HG03139 (cell line): Measurements from ENCODE around the gene ACKR2.
"Not testable (repeated sequence)": the region's sequence is repeated elsewhere in the genome, so short reads cannot be mapped to it uniquely, and the experiment has no call there.

Experiments used
- ATAC-seq: cut with Tn5 transposase; IDR thresholded peaks from one replicate; pipeline ENCODE4 v1.9.1; 2021; ENCODE audit not compliant: unreplicated experiment

ACKR2 gene

DNA sequence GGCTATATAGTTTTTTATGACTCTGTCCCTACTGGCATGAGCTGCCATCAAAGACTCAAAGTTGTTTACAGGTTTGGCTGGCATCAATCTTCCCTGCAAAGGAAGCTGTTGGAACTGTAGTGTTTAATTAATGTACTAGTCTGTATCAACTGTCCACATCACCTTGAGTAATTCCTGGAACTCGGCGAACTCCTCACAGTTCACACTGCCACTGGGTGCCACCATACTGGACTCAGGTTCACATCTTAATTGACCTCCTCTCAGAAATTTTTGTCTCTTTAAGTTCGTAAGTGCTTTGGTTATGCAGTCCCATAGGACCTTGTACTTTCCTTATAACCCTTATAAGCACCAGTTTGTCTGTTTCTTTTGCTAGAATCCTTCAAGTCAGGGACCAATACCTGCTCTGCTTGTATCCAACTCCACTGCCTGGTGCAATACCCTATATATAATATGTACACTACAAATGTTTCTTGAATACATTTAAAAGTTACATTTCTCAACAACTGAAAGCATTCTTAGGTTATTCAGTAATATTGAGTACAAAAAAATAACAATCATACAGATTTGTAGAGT lies 8.1 kb upstream of the ACKR2 start:
- ATAC-seq: no peak

DNA sequence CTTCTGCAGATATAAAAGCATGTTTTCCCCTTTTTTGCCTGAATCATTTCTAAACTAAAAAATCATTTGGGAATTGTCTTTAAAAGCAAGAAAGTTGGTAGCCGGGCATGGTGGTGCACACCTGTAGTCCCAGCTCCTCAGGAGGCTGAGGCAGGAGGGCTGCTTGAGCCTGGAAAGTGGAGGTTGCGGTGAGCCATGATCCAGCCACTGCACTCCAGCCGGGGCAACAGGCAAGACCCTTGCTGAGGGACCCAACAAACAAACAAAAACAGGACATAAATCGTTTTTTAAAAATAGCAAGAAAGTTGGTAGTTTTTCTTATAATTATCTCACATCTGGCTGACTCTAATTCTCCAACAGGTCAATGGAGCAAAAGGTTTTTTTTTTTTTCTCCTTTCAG lies 7.5 kb upstream of the ACKR2 start:
- ATAC-seq: no peak

DNA sequence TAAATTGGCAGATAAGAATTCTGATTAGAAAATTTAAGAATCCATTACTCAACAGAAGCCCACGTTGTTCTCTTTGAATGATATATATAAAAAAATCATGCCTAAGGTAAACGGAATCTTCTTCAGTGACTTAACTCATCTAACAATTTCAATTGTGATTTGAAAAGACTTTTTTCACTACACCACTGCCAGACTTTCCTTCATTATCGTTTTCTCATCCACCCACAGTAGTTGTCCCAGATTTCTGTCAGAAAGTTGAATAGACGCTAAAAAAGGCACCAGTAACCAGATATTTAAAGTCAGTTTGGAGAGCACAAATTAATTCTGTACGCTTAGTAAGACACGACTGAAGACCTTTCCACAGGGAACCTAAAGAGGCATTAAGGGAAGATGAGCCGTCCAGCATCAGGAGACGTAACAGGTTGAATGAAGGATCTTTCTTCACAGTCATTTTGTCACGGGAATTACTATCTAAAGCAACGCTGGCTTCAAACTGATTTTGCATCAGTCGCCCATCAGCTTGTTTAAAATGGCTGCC lies 6.3 kb upstream of the ACKR2 start:
- no peak for ATAC-seq

DNA sequence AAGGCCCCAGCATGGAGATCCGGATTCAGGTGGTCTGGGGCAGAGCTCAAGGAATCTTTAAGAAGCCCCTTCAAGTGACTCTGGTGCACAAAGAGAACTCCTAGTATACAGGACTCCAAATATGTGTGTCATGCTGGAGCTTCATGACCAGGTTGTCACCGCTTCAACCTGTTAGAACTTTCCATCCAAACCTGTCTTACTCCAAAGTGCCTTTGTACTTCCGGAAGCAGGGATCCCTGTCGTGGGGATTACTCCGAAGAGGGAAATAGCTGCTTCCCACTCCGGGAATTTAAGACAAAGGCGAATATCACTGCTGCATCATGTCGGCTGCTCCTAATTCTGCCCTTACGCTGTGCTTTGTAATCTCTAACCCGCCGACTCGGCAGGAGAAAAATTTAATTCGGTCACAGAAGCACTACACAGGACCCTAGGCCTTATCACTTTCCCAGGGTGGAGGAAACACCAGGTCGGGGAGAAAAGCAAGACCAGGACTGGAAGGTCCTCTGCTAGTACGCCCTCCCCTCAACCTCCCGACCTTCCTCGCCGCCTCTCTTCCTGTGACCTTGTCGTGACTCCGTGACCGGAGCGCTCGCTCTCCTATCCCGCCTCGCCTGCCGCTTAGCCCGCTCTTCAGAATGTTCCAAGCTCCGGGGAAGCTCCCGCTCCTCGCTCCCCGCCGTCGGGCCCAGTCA lies 5.7 kb upstream of the ACKR2 start:
- ATAC-seq: peak; percentile 23

DNA sequence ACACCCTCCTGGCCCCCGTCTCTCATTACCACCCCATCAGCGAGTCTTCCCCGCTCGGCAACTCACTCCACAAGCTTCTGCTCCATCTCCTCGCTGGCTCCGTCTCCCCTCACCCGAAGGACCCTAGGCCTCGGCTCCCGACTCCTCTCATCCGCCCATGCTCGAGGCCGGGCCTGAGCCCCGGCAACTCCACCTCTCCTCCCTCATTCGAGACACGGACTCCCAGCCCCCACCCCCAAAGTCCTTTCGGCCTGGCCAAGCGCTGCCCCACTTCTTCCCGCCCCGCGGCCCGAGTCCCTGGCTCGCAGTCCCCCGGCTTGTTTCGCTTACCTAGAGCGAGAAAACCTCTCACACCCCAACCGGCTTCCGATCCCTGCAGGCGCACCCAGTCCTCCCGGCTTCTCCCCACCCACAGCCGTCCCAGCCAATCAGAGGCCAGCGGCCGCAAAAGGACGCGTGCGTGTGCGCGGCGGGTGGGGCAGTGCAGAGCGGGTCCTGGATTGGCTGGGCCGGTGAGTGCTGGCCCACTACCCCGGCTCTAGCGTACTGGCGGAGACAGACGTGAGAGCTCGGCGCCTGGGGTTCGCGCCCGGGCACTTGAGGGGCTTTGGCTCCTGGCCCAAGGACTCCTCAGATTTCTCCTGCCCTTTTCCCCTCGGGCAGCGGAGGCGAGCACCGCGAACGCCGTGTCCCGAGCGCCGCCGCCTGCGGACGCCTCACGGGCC lies 5.0 kb upstream of the ACKR2 start, which contains the start of gene HIGD1A:
TSS of gene HIGD1A (minus strand) at position 385 of the 725 bp plus-strand sequence. CDS start 10,237 bp downstream, outside the sequence.
- peak; percentile 99 for ATAC-seq

DNA sequence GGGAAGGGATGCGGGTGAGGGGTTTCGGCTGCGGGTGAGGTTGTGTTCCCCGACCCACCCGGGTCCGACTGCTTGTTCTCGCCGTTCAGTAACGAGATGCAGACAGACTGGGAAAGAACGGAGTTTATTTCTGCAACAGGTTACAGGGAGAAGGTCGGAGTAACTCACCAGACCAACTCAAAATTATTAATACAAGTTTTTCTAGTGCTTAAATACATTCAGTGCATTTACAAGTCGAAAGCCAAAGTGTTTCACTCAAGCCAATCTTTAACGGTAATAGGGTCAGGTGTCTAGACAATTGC lies 4.5 kb upstream of the ACKR2 start:
- peak; percentile 5 for ATAC-seq

DNA sequence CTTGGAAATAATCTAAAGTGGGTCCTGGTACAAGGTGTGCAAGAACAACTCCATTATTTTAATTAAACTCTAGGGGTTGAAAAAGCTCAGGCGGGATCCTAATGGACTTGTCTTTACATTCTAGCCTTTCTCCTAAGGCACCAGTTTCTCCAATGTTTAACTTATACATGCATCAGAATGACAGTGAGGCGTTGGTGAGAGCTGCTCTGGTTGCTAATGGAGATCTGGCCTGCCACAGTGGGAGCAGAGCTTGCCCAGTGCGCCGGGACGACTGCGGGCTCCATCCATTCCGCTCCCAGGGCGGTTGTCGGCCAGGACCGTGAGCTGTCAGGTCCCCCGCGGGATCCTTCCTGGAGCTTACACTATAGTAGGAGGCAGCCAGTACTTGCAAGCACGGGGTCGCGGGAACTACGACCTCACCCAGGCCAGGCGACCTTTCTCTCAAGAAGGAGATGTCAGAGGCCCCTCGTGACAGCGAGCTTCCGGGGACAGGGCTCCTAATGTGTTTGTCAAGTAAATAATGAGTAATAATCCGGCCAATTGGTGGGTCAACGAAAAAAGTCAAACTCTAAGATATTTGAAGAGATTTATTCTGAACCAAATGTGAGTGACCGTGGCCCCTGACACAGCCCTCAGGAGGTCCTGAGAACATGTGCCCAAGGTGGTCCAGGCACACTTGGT lies 4.0 kb upstream of the ACKR2 start:
- no peak for ATAC-seq

DNA sequence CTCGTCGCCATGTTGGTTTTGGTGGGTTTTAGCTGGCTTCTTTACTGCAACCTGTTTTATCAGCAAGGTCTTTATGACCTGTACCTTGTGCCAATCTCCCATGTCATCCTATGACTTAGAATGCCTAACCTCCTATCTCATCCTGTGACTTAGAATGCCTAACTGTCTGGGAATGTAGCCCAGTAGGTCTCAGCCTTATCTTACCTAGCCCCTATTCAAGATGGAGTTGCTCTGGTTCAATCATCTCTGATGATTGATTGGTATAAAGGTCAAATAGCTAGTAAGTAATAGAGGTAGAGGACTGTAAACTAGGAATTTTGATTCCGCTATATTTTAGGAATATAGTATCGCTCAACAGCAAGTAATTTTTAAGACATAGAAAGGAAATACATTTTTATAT lies 1.3 kb upstream of the ACKR2 start:
- ATAC-seq: no peak

DNA sequence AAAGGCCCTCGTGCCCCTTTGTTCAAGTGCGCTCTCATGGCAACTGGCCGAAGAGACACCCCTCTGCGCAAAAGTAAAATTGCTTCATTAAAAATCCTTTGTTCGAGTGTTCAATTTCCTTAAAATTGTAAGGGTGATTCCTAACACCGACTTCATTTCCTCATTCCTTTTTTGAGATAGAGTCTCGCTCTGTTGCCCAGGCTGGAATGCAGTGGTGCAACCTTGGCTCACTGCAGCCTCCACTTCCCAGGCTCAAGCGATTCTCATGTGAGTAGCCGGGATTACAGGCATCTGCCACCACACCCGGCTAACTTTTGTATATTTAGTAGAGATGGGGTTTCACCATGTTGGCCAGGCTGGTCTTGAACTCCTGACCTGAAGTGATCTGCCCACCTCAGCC lies 1.5 kb downstream of the ACKR2 start:
- ATAC-seq: not testable (repeated sequence)

DNA sequence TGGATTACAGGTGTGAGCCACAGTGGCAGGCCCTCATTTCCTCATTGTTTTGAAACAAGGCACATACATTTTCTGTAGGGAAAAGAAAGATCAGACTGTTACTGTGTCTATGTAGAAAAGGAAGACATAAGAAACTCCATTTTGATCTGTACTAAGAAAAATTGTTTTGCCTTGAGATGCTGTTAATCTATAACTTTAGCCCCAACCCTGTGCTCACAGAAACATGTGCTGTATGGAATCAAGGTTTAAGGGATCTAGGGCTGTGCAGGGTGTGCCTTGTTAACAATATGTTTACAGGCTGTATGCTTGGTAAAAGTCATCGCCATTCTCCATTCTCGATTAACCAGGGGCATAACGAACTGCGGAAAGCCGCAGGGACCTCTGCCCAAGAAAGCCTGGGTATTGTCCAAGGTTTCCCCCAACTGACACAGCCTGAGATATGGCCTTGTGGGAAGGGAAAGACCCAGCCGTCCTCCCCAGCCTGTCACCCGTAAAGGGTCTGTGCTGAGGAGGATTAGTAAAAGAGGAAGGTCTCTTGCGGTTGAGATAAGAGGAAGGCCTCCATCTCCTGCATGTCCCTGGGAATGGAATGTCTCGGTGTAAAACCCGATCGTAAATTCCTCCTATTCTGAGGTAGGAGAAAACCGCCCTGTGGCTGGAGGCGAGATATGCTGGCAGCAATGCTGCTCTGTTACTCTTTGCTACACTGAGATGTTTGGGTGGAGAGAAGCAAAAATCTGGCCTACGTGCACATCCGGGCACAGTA lies 2.1 kb downstream of the ACKR2 start:
- ATAC-seq: not testable (repeated sequence)

DNA sequence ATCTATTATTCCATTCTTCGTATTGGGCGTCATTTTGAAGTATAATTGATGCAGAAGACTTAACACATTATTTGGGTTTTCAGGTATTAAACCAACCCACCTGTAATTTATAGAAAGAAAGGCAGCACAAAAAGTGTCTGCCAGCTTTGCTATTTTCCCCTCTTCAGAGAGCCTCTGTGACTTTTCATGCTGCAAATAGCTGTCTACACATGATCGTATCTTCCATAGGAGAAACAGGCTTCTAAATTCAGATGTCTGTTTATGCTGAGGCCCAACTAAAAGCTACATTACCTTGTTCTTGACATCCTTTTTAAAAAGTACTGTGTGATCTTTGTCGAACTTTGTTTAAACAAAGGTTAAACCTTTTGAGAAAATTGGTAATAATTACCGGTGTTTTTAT lies 5.0 kb downstream of the ACKR2 start:
- ATAC-seq: no peak

DNA sequence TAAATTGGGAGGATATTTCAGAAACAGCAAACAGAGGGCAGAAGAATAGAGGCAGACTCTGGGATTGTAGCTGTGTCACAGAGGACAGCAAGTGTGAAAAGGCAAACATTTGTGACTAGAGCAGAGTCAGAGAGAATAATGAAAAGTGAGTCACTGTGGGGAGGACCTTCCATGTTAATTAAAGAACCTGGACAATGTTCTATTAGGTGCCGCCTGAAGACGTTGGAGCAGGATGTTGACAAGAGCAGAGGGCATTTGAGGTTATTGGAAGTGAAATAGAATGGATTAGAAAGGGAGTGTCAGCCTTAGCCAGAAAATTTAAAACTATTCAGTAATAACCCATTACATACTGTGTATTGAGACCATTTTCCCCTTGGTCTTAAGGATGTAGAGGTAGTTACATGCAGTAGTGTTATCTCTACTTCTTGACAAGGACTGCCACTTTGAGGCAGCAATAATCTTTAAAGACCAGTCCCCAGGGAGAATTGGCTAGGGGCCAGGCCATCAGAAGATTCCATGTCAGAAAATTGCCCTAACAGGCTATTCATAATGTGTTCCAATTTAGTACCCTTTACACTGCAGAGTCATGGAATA lies 5.8 kb downstream of the ACKR2 start:
- ATAC-seq: no peak

DNA sequence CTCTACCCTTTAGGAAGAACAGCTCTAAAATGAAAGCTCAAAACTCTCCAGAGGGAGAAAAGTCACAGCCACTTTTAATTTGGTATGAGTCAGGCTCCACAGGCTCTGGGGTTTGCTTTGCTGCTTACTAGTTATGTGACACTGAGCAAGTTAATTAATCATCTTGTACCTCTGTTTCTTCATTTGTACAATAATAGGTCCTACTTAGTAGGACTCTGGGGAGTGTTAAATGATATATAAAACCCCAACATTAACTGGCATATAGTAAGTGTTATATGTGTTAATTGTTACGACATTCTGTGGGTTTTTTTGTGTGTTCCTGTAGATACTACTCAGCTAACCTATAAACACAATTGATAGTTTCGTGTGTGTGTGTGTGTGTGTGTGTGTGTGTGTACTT lies 6.6 kb downstream of the ACKR2 start:
- ATAC-seq: no peak

DNA sequence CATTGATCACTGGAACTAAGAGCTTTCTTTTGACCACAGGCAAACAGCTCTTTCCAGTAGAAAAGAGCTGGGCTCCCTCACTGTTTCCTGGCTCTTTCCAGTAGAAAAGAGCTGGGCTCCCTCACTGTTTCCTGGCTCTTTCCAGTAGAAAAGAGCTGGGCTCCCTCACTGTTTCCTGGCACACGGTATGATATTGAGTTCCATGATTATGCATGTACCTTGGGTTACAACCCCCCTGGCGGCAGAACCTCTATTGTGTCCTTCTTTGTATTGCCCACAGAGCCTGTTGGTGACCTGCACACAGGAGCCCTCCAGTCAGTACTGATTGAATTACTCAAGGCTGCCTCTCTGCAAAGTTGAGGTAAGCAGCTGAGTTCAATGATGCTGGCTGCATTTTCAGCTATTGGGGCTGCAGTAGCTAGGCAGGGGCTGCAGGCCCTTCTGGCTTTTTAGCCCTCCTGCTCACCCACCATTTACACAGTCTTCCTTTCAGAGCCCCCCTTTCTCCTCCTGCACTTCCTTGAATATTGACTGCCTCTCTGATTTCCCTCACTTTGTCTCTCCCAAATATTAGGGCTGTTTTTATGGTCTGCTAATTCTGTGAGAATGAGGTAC lies 10.2 kb downstream of the ACKR2 start:
- ATAC-seq: no peak

DNA sequence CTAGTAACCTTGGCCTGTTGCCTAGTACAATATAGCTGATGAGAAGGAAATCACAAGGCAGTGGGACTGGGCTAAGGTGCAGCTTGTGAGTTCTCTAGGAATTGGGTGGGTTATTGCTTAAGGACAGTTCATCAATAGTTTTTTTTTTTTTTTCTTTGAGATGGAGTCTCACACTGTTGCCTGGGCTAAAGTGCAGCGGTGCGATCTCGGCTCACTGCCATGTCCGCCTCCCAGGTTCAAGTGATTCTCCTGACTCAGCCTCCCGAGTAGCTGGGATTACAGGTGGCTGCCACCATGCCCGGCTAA lies 11.5 kb downstream of the ACKR2 start:
- ATAC-seq: no peak

DNA sequence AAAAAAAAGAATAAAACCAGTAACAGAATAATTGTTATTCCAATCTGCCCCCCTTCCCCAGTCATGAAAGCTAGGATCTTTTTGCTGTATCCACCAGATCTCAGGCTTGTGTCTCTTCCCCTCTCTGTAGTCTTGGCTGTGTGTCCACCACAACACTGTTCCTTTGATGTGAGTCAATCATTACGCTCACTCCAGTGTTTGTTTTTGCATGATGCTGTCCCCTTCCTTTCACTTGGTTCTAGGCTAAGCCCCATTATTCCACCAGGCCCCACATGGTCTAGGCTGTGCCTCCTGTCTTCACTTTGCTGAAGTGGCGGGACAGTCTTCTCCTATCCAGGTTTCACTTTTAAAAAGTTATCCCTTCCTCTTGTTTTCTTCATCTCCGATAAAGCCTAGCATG lies 13.6 kb downstream of the ACKR2 start:
- ATAC-seq: no peak

DNA sequence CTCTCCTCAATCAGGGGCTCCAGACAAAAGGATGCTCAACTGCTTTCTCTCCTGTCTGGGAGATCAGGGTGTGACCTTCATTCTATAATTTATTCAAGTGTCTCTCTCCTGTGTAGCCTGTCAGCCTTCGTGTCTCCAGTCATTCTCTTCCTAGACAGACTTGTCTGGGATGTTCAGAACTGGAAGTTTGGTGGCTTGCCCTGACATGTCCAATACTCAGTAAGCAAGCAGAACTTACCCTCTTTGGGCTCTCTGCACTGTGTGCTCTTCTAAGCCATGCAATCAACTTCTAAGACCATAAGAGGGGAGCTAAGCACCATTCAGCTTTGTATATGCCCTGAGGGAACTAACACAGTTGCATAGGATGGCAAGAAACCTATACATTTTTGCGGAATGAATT lies 14.1 kb downstream of the ACKR2 start:
- ATAC-seq: no peak

DNA sequence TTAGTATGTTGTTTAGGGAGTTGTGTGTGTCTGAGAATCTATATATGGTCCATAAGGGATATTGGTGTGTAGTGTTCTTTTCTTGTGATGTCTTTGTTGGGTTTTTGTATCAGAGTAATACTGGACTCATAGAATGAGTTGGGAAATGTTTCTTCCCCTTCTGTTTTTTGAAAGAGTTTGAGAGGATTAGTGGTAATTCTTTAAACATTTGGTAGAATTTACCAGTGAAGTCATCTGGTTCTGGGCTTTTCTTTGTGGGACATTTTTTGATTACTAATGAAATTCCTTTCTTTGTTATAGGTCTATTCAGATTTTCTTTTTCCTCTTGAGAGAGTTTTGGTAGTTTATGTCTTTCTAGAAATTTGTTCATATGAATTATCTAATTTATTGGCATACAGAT lies 16.9 kb downstream of the ACKR2 start:
- no peak for ATAC-seq

DNA sequence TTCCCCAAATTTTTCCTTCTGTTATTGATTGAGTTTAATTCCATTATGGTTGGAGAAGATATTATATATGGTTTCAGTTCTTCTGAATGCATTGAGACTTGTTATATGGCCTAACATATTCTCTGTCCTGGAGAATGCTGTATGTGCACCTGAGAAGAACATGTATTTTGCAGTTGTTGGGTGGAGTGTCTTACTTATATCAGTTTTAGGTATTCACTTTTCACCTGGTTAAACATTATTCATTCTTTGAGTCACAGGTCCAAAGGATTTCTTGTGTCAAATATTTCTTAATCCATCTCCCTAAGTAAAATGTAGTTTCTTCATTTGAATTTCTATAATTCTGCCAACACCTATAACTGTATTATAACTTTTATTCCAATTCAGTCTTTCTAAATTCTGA lies 17.8 kb downstream of the ACKR2 start:
- ATAC-seq: no peak

DNA sequence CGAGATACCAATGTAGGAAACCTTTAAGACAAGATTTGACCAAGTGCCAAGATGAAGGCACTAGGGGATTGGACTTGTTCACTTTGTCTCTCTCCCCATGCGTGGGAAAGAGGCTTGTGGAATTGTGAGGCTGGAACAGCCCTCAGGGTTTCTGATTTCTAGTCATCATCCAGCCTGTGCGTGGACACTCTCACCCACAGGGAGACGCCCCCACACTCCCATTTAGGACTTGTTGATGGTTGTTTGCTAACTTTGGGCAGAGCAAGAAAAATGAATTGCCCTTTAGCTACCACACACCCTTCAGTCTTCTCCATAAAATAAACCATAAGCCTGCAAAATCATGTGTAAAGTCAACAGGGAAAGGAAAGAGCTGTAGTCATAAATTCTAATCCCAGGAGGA lies 18.4 kb downstream of the ACKR2 start:
- ATAC-seq: no peak
